ENCODE measurements around the gene SNX27. TPM values are rescaled to one million over a fixed set of nuclear protein-coding genes. Genes with fewer than 3 reads are reported as not detected.

The SNX27 gene
- total and polyA plus RNA-seq, 10 of the 15 experiments (the other 5 are each of a cell fraction or from before 2014, with no cell fraction given) = 3.8 to 21.8 (median 12.5) TPM

- TF ChIP-seq WRNIP1 (IDR thresholded peaks at IDR 0.05; ENCODE audit: borderline replicate concordance, low read depth, low read length) = no peak
- TF ChIP-seq CEBPZ (IDR thresholded peaks at IDR 0.05; ENCODE audit: low read depth, low read length) = no peak
- no peak for TF ChIP-seq IRF5 (IDR thresholded peaks at IDR 0.05; ENCODE audit: borderline replicate concordance)
- no peak for TF ChIP-seq NR2C2 (IDR thresholded peaks at IDR 0.05; ENCODE audit: borderline replicate concordance, control insufficient read depth, insufficient read length, low read depth)
- peak; percentile 24 for TF ChIP-seq MEF2B (IDR thresholded peaks at IDR 0.05; ENCODE audit: partially characterized antibody, poor library complexity, severe bottlenecking)
- no peak for TF ChIP-seq SIN3A (IDR thresholded peaks at IDR 0.05; ENCODE audit: low read depth, low read length)
- TF ChIP-seq PAX8 (IDR thresholded peaks at IDR 0.05) = no peak
- peak; percentile 47; the same call in 1 of the 2 replicates for TF ChIP-seq IRF4 (IDR thresholded peaks at IDR 0.05; ENCODE audit: low read depth, low read length)
- no peak for TF ChIP-seq KAT2A (conservative IDR thresholded peaks at IDR 0.05; ENCODE audit: control insufficient read depth, low read depth, low read length)
- TF ChIP-seq CEBPB (IDR thresholded peaks at IDR 0.05; ENCODE audit: borderline replicate concordance in 1 of 2, low read depth in 2 of 2, low read length in 2 of 2) = 0 out of 4 replicates have a peak, but pooled peaks of 1 of the 2 experiments have one; percentile 31
- TF ChIP-seq ZNF592 (IDR thresholded peaks at IDR 0.05) = no peak
- TF ChIP-seq NFYA (IDR thresholded peaks at IDR 0.05; ENCODE audit: borderline replicate concordance, low read depth, low read length) = no peak
- TF ChIP-seq RELB (IDR thresholded peaks at IDR 0.05; ENCODE audit: low read depth) = peak; percentile 78
- no peak for TF ChIP-seq STAT1 (conservative IDR thresholded peaks at IDR 0.05)
- no peak for TF ChIP-seq KLF5 (IDR thresholded peaks at IDR 0.05; ENCODE audit: partially characterized antibody)
- TF ChIP-seq BMI1 (IDR thresholded peaks at IDR 0.05; ENCODE audit: borderline replicate concordance) = no peak
- no peak for TF ChIP-seq ZSCAN29 (IDR thresholded peaks at IDR 0.05)
- no peak for TF ChIP-seq TAF1 (IDR thresholded peaks at IDR 0.05; ENCODE audit: borderline replicate concordance, low read depth, low read length)
- 0 out of 2 replicates have a peak, but pooled peaks have one; percentile 15 for TF ChIP-seq CREB1 (IDR thresholded peaks at IDR 0.05; ENCODE audit: low read depth)
These were observed 23.7 kb downstream of the SNX27 start (continued) for GRCh38 chr1:151635479-151636072.
